GM12864 (cell line): Measurements from ENCODE around the gene INTS15.

ENCODE experiments used
- DNase-seq: peaks from one replicate; pipeline ENCODE4 v3.0.0-alpha.2; 2011; ENCODE audit warnings: low read depth
- H3K4me3 ChIP-seq: 2 replicates; pipeline ENCODE4 v1.5.1; 2011; ENCODE audit warnings: mild to moderate bottlenecking, low read depth, low read length, control low read depth
- CTCF ChIP-seq: IDR thresholded peaks from 2 replicates; pipeline ENCODE4 v1.5.1; 2011; ENCODE audit warnings: low read depth, mild to moderate bottlenecking, moderate library complexity, low read length, control low read depth, inconsistent platforms; ENCODE audit errors: missing control alignments

The INTS15 gene

GRCh38 chr7:6619961-6620360 is 30.1 kb downstream of the INTS15 start:
- no peak for TF ChIP-seq CTCF
- H3K4me3 ChIP-seq, result no peak overlapping the region
- DNase-seq, result no peak

GRCh38 chr7:6621195-6622133 is 31.6 kb downstream of the INTS15 start:
- DNase-seq, result no peak
- TF ChIP-seq CTCF, result no peak
- no peak overlapping the region for H3K4me3 ChIP-seq

- no peak for TF ChIP-seq CTCF
- DNase-seq, result no peak
- no peak overlapping the region for H3K4me3 ChIP-seq
Observed at GRCh38 chr7:6622134-6622710, 32.4 kb downstream of the INTS15 start.

GRCh38 chr7:6623589-6624245 is 33.9 kb downstream of the INTS15 start:
- no peak for TF ChIP-seq CTCF
- H3K4me3 ChIP-seq, result no peak overlapping the region
- no peak for DNase-seq

GRCh38 chr7:6624246-6624611 is 34.4 kb downstream of the INTS15 start:
- DNase-seq, result no peak
- no peak for TF ChIP-seq CTCF
- no peak overlapping the region for H3K4me3 ChIP-seq

GRCh38 chr7:6628045-6628444 is 38.2 kb downstream of the INTS15 start:
- no peak for DNase-seq
- TF ChIP-seq CTCF, result no peak
- no peak overlapping the region for H3K4me3 ChIP-seq
